ENCODE measurements around the gene MTIF3. TPM values are rescaled to one million over a fixed set of nuclear protein-coding genes. Genes with fewer than 3 reads are reported as not detected.

MTIF3 gene
- polyA plus RNA-seq, 1 experiment, result 32.7 TPM

- no peaks in the 10 kb centered on the region; the same call in 1 of the 2 replicates for H3K27me3 ChIP-seq (ENCODE audit: control insufficient read depth, insufficient read depth, low read length)
- no peak for TF ChIP-seq CTCF (IDR thresholded peaks at IDR 0.05; ENCODE audit: insufficient read depth, low read depth, low read length)
- POLR2A ChIA-PET, result no interaction called here
- DNase-seq (ENCODE audit: low read depth), result no peak
- H3K36me3 ChIP-seq (ENCODE audit: control insufficient read depth, insufficient read depth, low read length), result no peaks in the 10 kb centered on the region
- H3K4me3 ChIP-seq (ENCODE audit: low read depth, low read length), result no peak overlapping the region
- CTCF ChIA-PET, result interaction anchor here (0.9 to 1.3 kb wide), 2 partner anchors 30 to 364 kb away, joined by 3 to 5 read pairs; no protein-coding TSS in a partner anchor
Observed at GRCh38 chr13:27461940-27462584, 11.7 kb upstream of the MTIF3 start.

GRCh38 chr13:27455331-27455855 lies 5.0 kb upstream of the MTIF3 start:
- ChIA-PET CTCF (interaction anchor here (1.1 kb wide), 2 partner anchors 30 to 78 kb away, joined by 3 read pairs; no protein-coding TSS in a partner anchor), POLR2A (no interaction called here)
- no peak overlapping the region for H3K4me3 ChIP-seq (ENCODE audit: low read depth, low read length)
- no peak for DNase-seq (ENCODE audit: low read depth)
- no peaks in the 10 kb centered on the region; the same call in 1 of the 2 replicates for H3K27me3 ChIP-seq (ENCODE audit: control insufficient read depth, insufficient read depth, low read length)
- no peak for TF ChIP-seq CTCF (IDR thresholded peaks at IDR 0.05; ENCODE audit: insufficient read depth, low read depth, low read length)
- H3K36me3 ChIP-seq (ENCODE audit: control insufficient read depth, insufficient read depth, low read length), result no peaks in the 10 kb centered on the region

GRCh38 chr13:27450921-27451471 lies 632 bp upstream of the MTIF3 start:
- Histone ChIP-seq H3K36me3 (ENCODE audit: control insufficient read depth, insufficient read depth, low read length) (no peaks in the 10 kb centered on the region), H3K27me3 (ENCODE audit: control insufficient read depth, insufficient read depth, low read length) (no peaks in the 10 kb centered on the region; the same call in 1 of the 2 replicates), H3K4me3 (ENCODE audit: low read depth, low read length) (peak overlapping the region; percentile 83)
- TF ChIP-seq CTCF (IDR thresholded peaks at IDR 0.05; ENCODE audit: insufficient read depth, low read depth, low read length), result no peak
- DNase-seq (ENCODE audit: low read depth), result peak; percentile 12
- POLR2A ChIA-PET, result interaction anchor here (0.5 kb wide), 1 partner anchor 24 kb away, joined by 3 read pairs; no protein-coding TSS in a partner anchor
- CTCF ChIA-PET, result interaction anchor here (1.0 to 1.2 kb wide), 3 partner anchors 71 to 89 kb away, joined by 3 to 4 read pairs (median 4); no protein-coding TSS in a partner anchor

- Histone ChIP-seq H3K36me3 (ENCODE audit: control insufficient read depth, insufficient read depth, low read length) (no peaks in the 10 kb centered on the region), H3K4me3 (ENCODE audit: low read depth, low read length) (peak overlapping the region; percentile 83), H3K27me3 (ENCODE audit: control insufficient read depth, insufficient read depth, low read length) (no peaks in the 10 kb centered on the region; the same call in 1 of the 2 replicates)
- no peak for TF ChIP-seq CTCF (IDR thresholded peaks at IDR 0.05; ENCODE audit: insufficient read depth, low read depth, low read length)
- ChIA-PET POLR2A (no interaction called here), CTCF (interaction anchor here (1.1 to 1.6 kb wide), 2 partner anchors 74 to 377 kb away, joined by 3 to 4 read pairs; no protein-coding TSS in a partner anchor)
- no peak for DNase-seq (ENCODE audit: low read depth)
Observed at GRCh38 chr13:27449081-27449603, 1.2 kb downstream of the MTIF3 start.

GRCh38 chr13:27448308-27448707 lies 2.1 kb downstream of the MTIF3 start:
- Histone ChIP-seq H3K36me3 (ENCODE audit: control insufficient read depth, insufficient read depth, low read length) (no peaks in the 10 kb centered on the region), H3K4me3 (ENCODE audit: low read depth, low read length) (no peak overlapping the region), H3K27me3 (ENCODE audit: control insufficient read depth, insufficient read depth, low read length) (no peaks in the 10 kb centered on the region; the same call in 1 of the 2 replicates)
- CTCF ChIA-PET, result interaction anchor here (0.6 to 1.1 kb wide), 2 partner anchors 378 to 651 kb away, joined by 3 read pairs; no protein-coding TSS in a partner anchor
- POLR2A ChIA-PET, result interaction anchor here (0.6 kb wide), 1 partner anchor 408 kb away, joined by 4 read pairs; no protein-coding TSS in a partner anchor
- no peak for DNase-seq (ENCODE audit: low read depth)
- TF ChIP-seq CTCF (IDR thresholded peaks at IDR 0.05; ENCODE audit: insufficient read depth, low read depth, low read length), result no peak

Measured in BJ (cell line).